Karpas-422 (cell line): ENCODE data around the gene PRAME. TPM values are rescaled to one million over a fixed set of nuclear protein-coding genes. Genes with fewer than 3 reads are reported as not detected.
A peak's percentile ranks its signal among the peaks of the same experiment; 100 is the strongest.

Source experiments
- DNase-seq: peaks from one replicate; pipeline ENCODE4 v3.0.0-alpha.2; 2015
- H2AFZ ChIP-seq: fragments of 200-600 bp; sonication (generic); 2 replicates; pipeline ENCODE4 v1.6.1; 2014; ENCODE audit warnings: antibody characterized with exemption, low read length, mixed read lengths
- H3K27ac ChIP-seq: fragments of 200-600 bp; sonication (generic); 2 replicates; pipeline ENCODE4 v1.5.1; 2014; ENCODE audit warnings: mild to moderate bottlenecking, low read length, moderate library complexity
- H3K27me3 ChIP-seq: fragments of 200-600 bp; sonication (generic); 2 replicates; pipeline ENCODE4 v1.6.1; 2014; ENCODE audit warnings: low read length, mixed read lengths
- H3K36me3 ChIP-seq: fragments of 200-600 bp; sonication (generic); 2 replicates; pipeline ENCODE4 v1.6.1; 2014; ENCODE audit warnings: low read length, mixed read lengths; ENCODE audit not compliant: insufficient read depth
- H3K4me1 ChIP-seq: fragments of 200-600 bp; sonication (generic); 2 replicates; pipeline ENCODE4 v1.6.1; 2014; ENCODE audit warnings: mild to moderate bottlenecking, low read length, mixed read lengths
- H3K4me2 ChIP-seq: fragments of 200-600 bp; sonication (generic); 2 replicates; pipeline ENCODE4 v1.6.1; 2014; ENCODE audit warnings: low read length, low read depth, mild to moderate bottlenecking; ENCODE audit not compliant: poor library complexity, severe bottlenecking
- H3K4me3 ChIP-seq: fragments of 200-600 bp; sonication (generic); 2 replicates; pipeline ENCODE4 v1.5.1; 2014; ENCODE audit warnings: mild to moderate bottlenecking, antibody characterized with exemption, low read length, mixed read lengths
- H3K79me2 ChIP-seq: fragments of 200-600 bp; sonication (generic); 2 replicates; pipeline ENCODE4 v1.6.1; 2014; ENCODE audit warnings: mild to moderate bottlenecking, low read length, mixed read lengths
- H3K9ac ChIP-seq: fragments of 200-600 bp; sonication (generic); 2 replicates; pipeline ENCODE4 v1.6.0; 2014; ENCODE audit warnings: low read length
- H3K9me2 ChIP-seq: fragments of 200-600 bp; sonication (generic), shearing (Covaris generic); replicated peaks from 2 replicates; pipeline ENCODE4 v1.6.0; 2014; ENCODE audit warnings: mild to moderate bottlenecking, low read length, moderate library complexity; ENCODE audit not compliant: insufficient read depth
- H3K9me3 ChIP-seq: fragments of 300-700, 200-600 bp; sonication (generic); 2 replicates; pipeline ENCODE4 v1.6.1; 2014; ENCODE audit warnings: low read length, mixed read lengths
- H4K20me1 ChIP-seq: fragments of 200-600 bp; sonication (generic); 2 replicates; pipeline ENCODE4 v1.6.1; 2014; ENCODE audit warnings: mild to moderate bottlenecking, antibody characterized with exemption, low read length, low read depth; ENCODE audit not compliant: insufficient read depth
- total RNA-seq: library from RNA; depleted of rRNA; stranded (reverse); fragments of >200 nt; shearing (Covaris generic); gene quantifications from 2 replicates; pipeline ENCODE4 v1.2.3, GENCODE V29; 2014; ENCODE audit warnings: low replicate concordance

Gene PRAME
- total RNA-seq, 1 experiment from 2014 or later, result 4.9 TPM

- Histone ChIP-seq H3K27ac (no peak overlapping the region), H3K9me2 (no peaks in the 10 kb centered on the region), H3K4me3 (no peak overlapping the region), H3K9me3 (no peaks in the 10 kb centered on the region), H4K20me1 (no peaks in the 10 kb centered on the region; the same call in 1 of the 2 replicates), H3K79me2 (no peaks in the 10 kb centered on the region), H3K27me3 (no peaks in the 10 kb centered on the region), H3K36me3 (no peaks in the 10 kb centered on the region), H2AFZ (no peak overlapping the region), H3K4me1 (peaks cover 9% of the 10 kb centered on the region), H3K9ac (no peak overlapping the region), H3K4me2 (no peak overlapping the region)
- DNase-seq, result no peak
Measured at GRCh38 chr22:22556578-22556977, 2.5 kb downstream of the PRAME start.

GRCh38 chr22:22555596-22555995 lies 3.5 kb downstream of the PRAME start:
- H3K36me3 ChIP-seq, result no peaks in the 10 kb centered on the region
- no peak overlapping the region for H3K9ac ChIP-seq
- H3K79me2 ChIP-seq, result no peaks in the 10 kb centered on the region
- DNase-seq, result no peak
- H3K9me2 ChIP-seq, result no peaks in the 10 kb centered on the region
- H3K9me3 ChIP-seq, result no peaks in the 10 kb centered on the region
- H2AFZ ChIP-seq, result no peak overlapping the region
- H3K4me3 ChIP-seq, result no peak overlapping the region
- H3K27me3 ChIP-seq, result no peaks in the 10 kb centered on the region
- peaks cover 9% of the 10 kb centered on the region for H3K4me1 ChIP-seq
- no peak overlapping the region for H3K4me2 ChIP-seq
- H3K27ac ChIP-seq, result no peak overlapping the region
- H4K20me1 ChIP-seq, result no peaks in the 10 kb centered on the region; the same call in 1 of the 2 replicates

GRCh38 chr22:22554587-22555284 lies 4.3 kb downstream of the PRAME start:
- peaks cover 9% of the 10 kb centered on the region for H3K4me1 ChIP-seq
- no peaks in the 10 kb centered on the region for H3K36me3 ChIP-seq
- DNase-seq, result no peak
- H3K9ac ChIP-seq, result no peak overlapping the region
- no peaks in the 10 kb centered on the region for H3K27me3 ChIP-seq
- no peak overlapping the region for H3K4me2 ChIP-seq
- no peaks in the 10 kb centered on the region for H3K9me2 ChIP-seq
- no peaks in the 10 kb centered on the region; the same call in 1 of the 2 replicates for H4K20me1 ChIP-seq
- no peak overlapping the region for H3K27ac ChIP-seq
- no peak overlapping the region for H2AFZ ChIP-seq
- no peaks in the 10 kb centered on the region for H3K9me3 ChIP-seq
- no peaks in the 10 kb centered on the region for H3K79me2 ChIP-seq
- H3K4me3 ChIP-seq, result no peak overlapping the region

GRCh38 chr22:22553735-22554586 lies 5.1 kb downstream of the PRAME start:
- no peak for DNase-seq
- Histone ChIP-seq H3K36me3 (no peaks in the 10 kb centered on the region), H3K9ac (no peak overlapping the region), H3K9me3 (no peaks in the 10 kb centered on the region), H3K9me2 (no peaks in the 10 kb centered on the region), H4K20me1 (no peaks in the 10 kb centered on the region), H2AFZ (no peak overlapping the region), H3K4me2 (no peak overlapping the region), H3K4me1 (peaks cover 4% of the 10 kb centered on the region), H3K27me3 (no peaks in the 10 kb centered on the region), H3K4me3 (no peak overlapping the region), H3K79me2 (no peaks in the 10 kb centered on the region), H3K27ac (no peak overlapping the region)

- Histone ChIP-seq H2AFZ (no peak overlapping the region), H3K9me3 (no peaks in the 10 kb centered on the region), H3K36me3 (no peaks in the 10 kb centered on the region), H3K4me3 (no peak overlapping the region), H3K4me2 (no peak overlapping the region), H3K27me3 (no peaks in the 10 kb centered on the region), H3K4me1 (no peaks in the 10 kb centered on the region), H3K79me2 (no peaks in the 10 kb centered on the region), H3K27ac (no peak overlapping the region), H3K9ac (no peak overlapping the region), H3K9me2 (no peaks in the 10 kb centered on the region), H4K20me1 (no peaks in the 10 kb centered on the region)
- no peak for DNase-seq
Measured at GRCh38 chr22:22553141-22553540, 5.9 kb downstream of the PRAME start.

- Histone ChIP-seq H3K9me2 (no peaks in the 10 kb centered on the region), H3K4me3 (no peak overlapping the region), H3K9me3 (no peaks in the 10 kb centered on the region), H3K4me1 (no peaks in the 10 kb centered on the region), H3K27ac (no peak overlapping the region), H4K20me1 (no peaks in the 10 kb centered on the region), H3K9ac (no peak overlapping the region), H2AFZ (no peak overlapping the region), H3K79me2 (no peaks in the 10 kb centered on the region), H3K27me3 (no peaks in the 10 kb centered on the region), H3K4me2 (no peak overlapping the region), H3K36me3 (no peaks in the 10 kb centered on the region)
- peak; percentile 67 for DNase-seq
Measured at GRCh38 chr22:22552630-22553029, 6.4 kb downstream of the PRAME start.

GRCh38 chr22:22550789-22551434 lies 8.2 kb downstream of the PRAME start:
- Histone ChIP-seq H3K4me2 (no peak overlapping the region), H4K20me1 (no peaks in the 10 kb centered on the region), H3K27ac (no peak overlapping the region), H3K36me3 (no peaks in the 10 kb centered on the region), H2AFZ (no peak overlapping the region), H3K9me2 (no peaks in the 10 kb centered on the region), H3K4me1 (no peaks in the 10 kb centered on the region), H3K4me3 (no peak overlapping the region), H3K27me3 (no peaks in the 10 kb centered on the region), H3K9ac (no peak overlapping the region), H3K9me3 (no peaks in the 10 kb centered on the region), H3K79me2 (no peaks in the 10 kb centered on the region)
- no peak for DNase-seq

GRCh38 chr22:22548910-22549309 lies 10.2 kb downstream of the PRAME start:
- Histone ChIP-seq H3K9ac (no peak overlapping the region), H4K20me1 (no peaks in the 10 kb centered on the region), H3K79me2 (no peaks in the 10 kb centered on the region), H3K27ac (no peak overlapping the region), H3K36me3 (no peaks in the 10 kb centered on the region), H2AFZ (no peak overlapping the region), H3K4me3 (no peak overlapping the region), H3K9me2 (no peaks in the 10 kb centered on the region), H3K27me3 (no peaks in the 10 kb centered on the region), H3K4me1 (no peaks in the 10 kb centered on the region), H3K4me2 (no peak overlapping the region), H3K9me3 (no peaks in the 10 kb centered on the region)
- DNase-seq, result no peak
